Fibroblast of lung (primary cell): Measurements from ENCODE around the gene GPC5.

ENCODE experiments used
- CTCF ChIP-seq, 2 donors: IDR thresholded peaks in 1 of 2; conservative IDR thresholded peaks in 1 of 2; 1 replicate in 1 of 2; 2 replicates in 1 of 2; pipeline ENCODE4 v1.5.1; 2011 to 2012; ENCODE audit warnings: low read length in 2 of 2, control low read depth in 1 of 2, inconsistent platforms in 1 of 2, low read depth in 1 of 2, mild to moderate bottlenecking in 1 of 2
- EZH2 ChIP-seq: IDR thresholded peaks from 2 replicates; pipeline ENCODE4 v1.5.1; 2012; ENCODE audit warnings: low read length, control low read depth, mild to moderate bottlenecking; ENCODE audit errors: missing control alignments

DNA sequence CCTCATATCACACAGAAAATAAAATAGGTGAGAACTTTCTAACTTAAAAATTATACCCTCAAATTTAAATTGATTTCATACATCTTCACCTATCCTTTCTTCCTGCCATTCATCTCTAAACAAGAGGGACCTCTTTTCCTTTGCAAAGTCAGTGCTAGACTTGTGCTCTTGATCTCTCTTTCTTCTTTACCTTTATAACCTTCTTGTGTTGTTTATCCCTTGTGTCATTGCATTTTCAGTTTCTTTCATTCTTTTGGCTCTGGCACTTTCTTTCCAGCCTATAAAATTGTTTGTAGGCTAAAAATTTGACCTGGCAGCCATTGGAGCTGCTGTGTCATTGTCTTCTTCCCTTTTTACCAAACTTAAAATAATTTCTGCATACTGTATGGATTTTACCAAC lies 190.1 kb downstream of the GPC5 start:
- TF ChIP-seq CTCF (conservative IDR thresholded peaks at IDR 0.05 in 1 of 2, IDR thresholded peaks at IDR 0.05 in 1 of 2; ENCODE audit: low read depth in 1 of 2, low read length in 2 of 2) (no peak), EZH2 (no peak)
